ENCODE measurements around the gene CCDC92. TPM values are rescaled to one million over a fixed set of nuclear protein-coding genes. Genes with fewer than 3 reads are reported as not detected.
A peak's percentile ranks its signal among the peaks of the same experiment; 100 is the strongest.

Gene CCDC92
- polyA plus RNA-seq (2011; rRNA removed) = 52.2 and 63.4 TPM in 2 replicates
- 32.1 and 38.4 TPM in 2 replicates for polyA minus RNA-seq (2011; rRNA and poly(A)+ RNA removed)

- Histone ChIP-seq H3K4me3 (ENCODE audit: low read depth, low read length) (peak within 1 kb of the TSS; percentile 76), H3K27ac (ENCODE audit: low read depth, low read length) (peak within 1 kb of the TSS; percentile 67), H3K27me3 (ENCODE audit: control insufficient read depth, insufficient read depth, low read length) (no peaks in the 10 kb centered on the region), H3K9me3 (ENCODE audit: control insufficient read depth, insufficient read depth, low read length) (no peaks in the 10 kb centered on the region; the same call in 1 of the 2 replicates)
- peak; percentile 80 for DNase-seq (ENCODE audit: low read depth, low spot score)
- POLR2A ChIA-PET = interaction anchor here (1.0 kb wide), 1 partner anchor 54 kb away, joined by 3 read pairs; no protein-coding TSS in a partner anchor
- no peak for TF ChIP-seq CTCF (IDR thresholded peaks at IDR 0.05; ENCODE audit: low read depth, low read length)
- CTCF ChIA-PET = interaction anchor here (0.6 to 1.9 kb wide), 4 partner anchors 8 to 585 kb away, joined by 3 to 6 read pairs (median 4); no protein-coding TSS in a partner anchor
Measured at GRCh38 chr12:123972457-123973401, at the start of gene CCDC92, which contains the start of gene ZNF664. Gene CCDC92, minus strand, starts transcription at chr12:123972831. Its CDS starts 28,526 bp downstream, at chr12:123944305. Gene ZNF664, plus strand, starts transcription at chr12:123973215. Its CDS starts 38,930 bp downstream, at chr12:124012145.

- POLR2A ChIA-PET = no interaction called here
- no peak overlapping the region for H3K4me3 ChIP-seq (ENCODE audit: low read depth, low read length)
- no peak for TF ChIP-seq CTCF (IDR thresholded peaks at IDR 0.05; ENCODE audit: low read depth, low read length)
- CTCF ChIA-PET = no interaction called here
- H3K27me3 ChIP-seq (ENCODE audit: control insufficient read depth, insufficient read depth, low read length) = no peaks in the 10 kb centered on the region
- H3K27ac ChIP-seq (ENCODE audit: low read depth, low read length) = no peak overlapping the region
- no peaks in the 10 kb centered on the region; the same call in 1 of the 2 replicates for H3K9me3 ChIP-seq (ENCODE audit: control insufficient read depth, insufficient read depth, low read length)
- DNase-seq (ENCODE audit: low read depth, low spot score) = no peak
Measured at GRCh38 chr12:124022161-124022560, 49.5 kb upstream of the CCDC92 start.

- POLR2A ChIA-PET = no interaction called here
- H3K27ac ChIP-seq (ENCODE audit: low read depth, low read length) = no peak overlapping the region
- no peak for DNase-seq (ENCODE audit: low read depth, low spot score)
- no peak overlapping the region for H3K4me3 ChIP-seq (ENCODE audit: low read depth, low read length)
- CTCF ChIA-PET = interaction anchor here (1.4 kb wide), 1 partner anchor 11 kb away, joined by 10 read pairs; no protein-coding TSS in a partner anchor
- H3K27me3 ChIP-seq (ENCODE audit: control insufficient read depth, insufficient read depth, low read length) = no peaks in the 10 kb centered on the region
- TF ChIP-seq CTCF (IDR thresholded peaks at IDR 0.05; ENCODE audit: low read depth, low read length) = no peak
- H3K9me3 ChIP-seq (ENCODE audit: control insufficient read depth, insufficient read depth, low read length) = no peaks in the 10 kb centered on the region
Measured at GRCh38 chr12:124021007-124021406, 48.4 kb upstream of the CCDC92 start.

DNA sequence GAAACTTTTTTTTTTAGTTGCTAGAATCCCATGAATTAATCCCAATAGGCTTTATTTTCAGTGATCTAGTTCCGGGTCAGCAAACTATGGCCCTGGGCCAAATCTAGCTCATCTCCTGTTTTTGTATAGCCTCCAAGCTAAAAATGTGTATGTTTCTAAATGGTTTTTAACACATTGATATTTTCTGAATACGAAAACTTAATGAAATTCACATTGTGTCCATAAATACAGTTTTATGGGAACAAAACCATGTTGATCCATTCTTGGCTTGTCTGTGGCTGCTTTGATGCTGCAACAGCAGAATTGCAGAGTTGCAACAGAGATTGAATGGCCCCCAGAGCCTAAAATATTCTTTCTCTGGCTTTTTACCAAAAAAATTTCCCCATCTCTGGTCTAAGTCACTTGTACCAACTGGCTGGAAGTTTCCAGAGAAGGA lies 47.9 kb upstream of the CCDC92 start:
- H3K9me3 ChIP-seq (ENCODE audit: control insufficient read depth, insufficient read depth, low read length) = no peaks in the 10 kb centered on the region
- H3K4me3 ChIP-seq (ENCODE audit: low read depth, low read length) = no peak overlapping the region
- no peak overlapping the region for H3K27ac ChIP-seq (ENCODE audit: low read depth, low read length)
- TF ChIP-seq CTCF (IDR thresholded peaks at IDR 0.05; ENCODE audit: low read depth, low read length) = no peak
- DNase-seq (ENCODE audit: low read depth, low spot score) = no peak
- CTCF ChIA-PET = interaction anchor here (1.0 to 1.9 kb wide), 3 partner anchors 12 to 115 kb away, joined by 4 to 10 read pairs (median 6); no protein-coding TSS in a partner anchor
- H3K27me3 ChIP-seq (ENCODE audit: control insufficient read depth, insufficient read depth, low read length) = no peaks in the 10 kb centered on the region
- POLR2A ChIA-PET = no interaction called here

Measured in AG04450 (cell line).